Caco-2 (cell line): Measurements from ENCODE around the gene GLDC. TPM values are rescaled to one million over a fixed set of nuclear protein-coding genes. Genes with fewer than 3 reads are reported as not detected.
A peak's percentile ranks its signal among the peaks of the same experiment; 100 is the strongest.

Experiments used
- BruUV-seq: library from RNA; stranded (reverse); fragments of 400-500 nt; replicated peaks from 2 replicates; lab custom pipeline; 2021; lab: Mats Ljungman, UMichigan
- CTCF ChIA-PET: fragments of 300-600 bp; sonication (Branson Sonifier 250); formaldehyde crosslinking; loops from one replicate; lab custom pipeline; 2022; ENCODE audit warnings: antibody characterized with exemption; lab: Charles Lee
- POLR2A ChIA-PET: fragments of 300-600 bp; sonication (Branson Sonifier 250); formaldehyde crosslinking; loops from one replicate; lab custom pipeline; 2022; ENCODE audit warnings: antibody characterized with exemption; lab: Charles Lee
- DNase-seq, 2 experiments: peaks; one replicate each; pipeline versions ENCODE4 v3.0.0 to v3.0.0-alpha.2; 2020 to 2022
- H3K27me3 ChIP-seq: replicated peaks from 2 replicates; pipeline ENCODE4 v1.6.0; 2011; ENCODE audit warnings: low read length; ENCODE audit not compliant: control insufficient read depth, insufficient read depth
- H3K36me3 ChIP-seq: 2 replicates; pipeline ENCODE4 v1.5.1; 2011; ENCODE audit warnings: low read length; ENCODE audit not compliant: control insufficient read depth, insufficient read depth
- H3K4me1 ChIP-seq: fragments of 250-450 bp; sonication (Bioruptor Pico); 2 replicates; pipeline ENCODE4 v1.5.1; 2020; ENCODE audit warnings: mild to moderate bottlenecking
- H3K4me3 ChIP-seq: 2 replicates; pipeline ENCODE4 v1.5.1; 2011; ENCODE audit warnings: low read depth, mild to moderate bottlenecking, control low read depth, low read length
- H3K9me3 ChIP-seq: fragments of 250-450 bp; sonication (Bioruptor Pico); 2 replicates; pipeline ENCODE4 v1.5.1; 2020; ENCODE audit warnings: mild to moderate bottlenecking, moderate library complexity
- H3K27ac Mint-ChIP-seq: one replicate; pipeline ENCODE4 v1.8.0; 2022; ENCODE audit warnings: mixed read lengths; ENCODE audit not compliant: unreplicated experiment
- H3K27me3 Mint-ChIP-seq: one replicate; pipeline ENCODE4 v1.8.0; 2022; ENCODE audit warnings: mixed read lengths; ENCODE audit not compliant: insufficient read depth, unreplicated experiment
- H3K36me3 Mint-ChIP-seq: one replicate; pipeline ENCODE4 v1.8.0; 2022; ENCODE audit warnings: mild to moderate bottlenecking, mixed read lengths; ENCODE audit not compliant: insufficient read depth, unreplicated experiment
- H3K4me1 Mint-ChIP-seq: one replicate; pipeline ENCODE4 v1.8.0; 2022; ENCODE audit warnings: low read depth, mixed read lengths; ENCODE audit not compliant: unreplicated experiment
- H3K4me3 Mint-ChIP-seq: one replicate; pipeline ENCODE4 v1.8.0; 2022; ENCODE audit warnings: mild to moderate bottlenecking, moderate library complexity, mixed read lengths; ENCODE audit not compliant: unreplicated experiment
- H3K9me3 Mint-ChIP-seq: one replicate; pipeline ENCODE4 v1.8.0; 2022; ENCODE audit warnings: mixed read lengths; ENCODE audit not compliant: unreplicated experiment
- CTCF ChIP-seq, 2 experiments: fragments of 200-600 bp in 1 of 2; IDR thresholded peaks; 1 replicate in 1 of 2; 2 replicates in 1 of 2; pipeline versions ENCODE4 v1.5.1 to v1.8.0; 2011 to 2022; ENCODE audit warnings: antibody characterized with exemption in 1 of 2, control low read depth in 1 of 2, inconsistent platforms in 1 of 2, low read depth in 1 of 2, low read length in 1 of 2, mild to moderate bottlenecking in 1 of 2, moderate library complexity in 1 of 2; ENCODE audit not compliant: insufficient read depth in 1 of 2, severe bottlenecking in 1 of 2, unreplicated experiment in 1 of 2
- intact Hi-C: fragments of 100-400 bp; cut with micrococcal nuclease; formaldehyde crosslinking; loops from one replicate; pipeline ENCODE4 v1.10.0; 2022; ENCODE audit not compliant: unreplicated experiment
- total RNA-seq: library from RNA; stranded (reverse); gene quantifications from 2 replicates; pipeline ENCODE4 v1.2.3, GENCODE V29; 2022

The GLDC gene
- total RNA-seq, 1 experiment from 2014 or later: 320 TPM

GRCh38 chr9:6677803-6678202 lies 32.3 kb upstream of the GLDC start:
- POLR2A ChIA-PET: interaction anchor here (2.0 kb wide), 1 partner anchor 13 kb away, joined by 7 read pairs; no protein-coding TSS in a partner anchor
- no peak for DNase-seq
- Mint-ChIP-seq H3K36me3 (peaks cover 51% of the 10 kb centered on the region), H3K9me3 (no peaks in the 10 kb centered on the region), H3K27me3 (no peaks in the 10 kb centered on the region), H3K4me1 (peaks cover 9% of the 10 kb centered on the region), H3K27ac (peak overlapping the region; percentile 45), H3K4me3 (peak overlapping the region; percentile 27)
- intact Hi-C loops: no loop called here
- Histone ChIP-seq H3K27me3 (no peaks in the 10 kb centered on the region), H3K4me1 (peaks cover 10% of the 10 kb centered on the region; the same call in 1 of the 2 replicates), H3K4me3 (no peak overlapping the region), H3K9me3 (no peaks in the 10 kb centered on the region), H3K36me3 (no peaks in the 10 kb centered on the region)
- CTCF ChIA-PET: no interaction called here
- TF ChIP-seq CTCF (IDR thresholded peaks at IDR 0.05; ENCODE audit: insufficient read depth in 1 of 2, low read depth in 1 of 2, low read length in 1 of 2, severe bottlenecking in 1 of 2, unreplicated experiment in 1 of 2): no peak
- BruUV-seq: no TSS peak

- DNase-seq: no peak
- H3K36me3 ChIP-seq: no peaks in the 10 kb centered on the region
- TF ChIP-seq CTCF (IDR thresholded peaks at IDR 0.05; ENCODE audit: insufficient read depth in 1 of 2, low read depth in 1 of 2, low read length in 1 of 2, severe bottlenecking in 1 of 2, unreplicated experiment in 1 of 2): no peak
- Mint-ChIP-seq H3K4me1 (peaks cover 9% of the 10 kb centered on the region), H3K4me3 (no peak overlapping the region), H3K9me3 (no peaks in the 10 kb centered on the region), H3K27ac (no peak overlapping the region), H3K36me3 (peaks cover 51% of the 10 kb centered on the region), H3K27me3 (no peaks in the 10 kb centered on the region)
- H3K4me3 ChIP-seq: no peak overlapping the region
- H3K4me1 ChIP-seq: 0 out of 2 replicates have a peak, but pooled peaks cover 10% of the 10 kb centered on the region
- no TSS peak for BruUV-seq
- CTCF ChIA-PET: no interaction called here
- no peaks in the 10 kb centered on the region for H3K9me3 ChIP-seq
- H3K27me3 ChIP-seq: no peaks in the 10 kb centered on the region
- intact Hi-C loops: no loop called here
- POLR2A ChIA-PET: interaction anchor here (2.0 kb wide), 1 partner anchor 12 kb away, joined by 7 read pairs; no protein-coding TSS in a partner anchor
Measured at GRCh38 chr9:6676254-6676921, 30.9 kb upstream of the GLDC start.

- CTCF ChIA-PET: no interaction called here
- Mint-ChIP-seq H3K4me3 (no peak overlapping the region), H3K27ac (no peak overlapping the region), H3K36me3 (peaks cover 47% of the 10 kb centered on the region), H3K4me1 (peaks cover 9% of the 10 kb centered on the region), H3K9me3 (no peaks in the 10 kb centered on the region), H3K27me3 (no peaks in the 10 kb centered on the region)
- intact Hi-C loops: no loop called here
- Histone ChIP-seq H3K4me1 (0 out of 2 replicates have a peak, but pooled peaks cover 10% of the 10 kb centered on the region), H3K27me3 (no peaks in the 10 kb centered on the region), H3K36me3 (no peaks in the 10 kb centered on the region), H3K4me3 (no peak overlapping the region), H3K9me3 (no peaks in the 10 kb centered on the region)
- no peak for DNase-seq
- POLR2A ChIA-PET: interaction anchor here (0.6 kb wide), 1 partner anchor 88 kb away, joined by 4 read pairs; no protein-coding TSS in a partner anchor
- BruUV-seq: no TSS peak
- no peak for TF ChIP-seq CTCF (IDR thresholded peaks at IDR 0.05; ENCODE audit: insufficient read depth in 1 of 2, low read depth in 1 of 2, low read length in 1 of 2, severe bottlenecking in 1 of 2, unreplicated experiment in 1 of 2)
Measured at GRCh38 chr9:6675268-6675667, 29.7 kb upstream of the GLDC start.
